HFF-Myc (cell line): ENCODE results near the gene SORCS2.

Experiments
- DNase-seq: peaks from one replicate; pipeline ENCODE4 v3.0.0-alpha.2; 2011; ENCODE audit warnings: low read depth; ENCODE audit errors: extremely low read depth
- H3K4me3 ChIP-seq: replicated peaks from 2 replicates; pipeline ENCODE4 v1.5.1; 2011; ENCODE audit warnings: low read depth, mild to moderate bottlenecking, control low read depth, low read length
- TF ChIP-seq, protein P1 (sequence below): IDR thresholded peaks from 2 replicates; pipeline ENCODE4 v1.5.1; 2012; ENCODE audit warnings: mild to moderate bottlenecking, low read depth, low read length, control low read depth; ENCODE audit errors: missing control alignments

The SORCS2 gene

DNA sequence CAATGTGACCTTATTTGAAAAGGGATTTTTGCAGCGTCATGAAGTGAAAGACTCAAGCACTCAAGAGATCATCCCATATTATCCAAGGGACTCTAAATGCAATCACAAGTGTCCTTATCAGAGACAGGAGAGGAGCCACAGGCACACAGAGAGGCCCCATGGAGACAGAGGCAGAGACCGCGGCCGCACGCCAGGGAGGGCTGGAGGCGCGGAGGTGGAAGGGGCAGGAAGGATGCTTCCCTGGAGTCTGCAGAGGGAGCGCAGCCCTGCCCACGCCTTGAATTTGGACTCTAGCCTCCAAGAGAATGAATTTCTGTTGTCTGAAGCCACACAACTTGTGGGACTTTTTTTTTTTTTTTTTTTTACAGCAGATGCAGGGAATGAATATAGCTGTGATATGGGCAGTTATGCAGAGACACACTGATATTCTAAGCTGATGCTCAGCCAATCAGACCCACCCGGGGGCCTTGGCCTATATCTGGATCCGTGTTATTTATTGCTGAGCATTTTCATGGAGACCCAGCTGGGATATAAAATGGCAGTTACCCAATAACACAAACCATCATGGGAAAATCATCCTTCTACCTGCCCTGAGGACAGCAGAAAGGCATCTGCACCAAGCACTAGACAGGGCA lies 487.2 kb downstream of the SORCS2 start:
- no peak overlapping the region for H3K4me3 ChIP-seq
- DNase-seq, result no peak
- TF ChIP-seq, protein P1, sequence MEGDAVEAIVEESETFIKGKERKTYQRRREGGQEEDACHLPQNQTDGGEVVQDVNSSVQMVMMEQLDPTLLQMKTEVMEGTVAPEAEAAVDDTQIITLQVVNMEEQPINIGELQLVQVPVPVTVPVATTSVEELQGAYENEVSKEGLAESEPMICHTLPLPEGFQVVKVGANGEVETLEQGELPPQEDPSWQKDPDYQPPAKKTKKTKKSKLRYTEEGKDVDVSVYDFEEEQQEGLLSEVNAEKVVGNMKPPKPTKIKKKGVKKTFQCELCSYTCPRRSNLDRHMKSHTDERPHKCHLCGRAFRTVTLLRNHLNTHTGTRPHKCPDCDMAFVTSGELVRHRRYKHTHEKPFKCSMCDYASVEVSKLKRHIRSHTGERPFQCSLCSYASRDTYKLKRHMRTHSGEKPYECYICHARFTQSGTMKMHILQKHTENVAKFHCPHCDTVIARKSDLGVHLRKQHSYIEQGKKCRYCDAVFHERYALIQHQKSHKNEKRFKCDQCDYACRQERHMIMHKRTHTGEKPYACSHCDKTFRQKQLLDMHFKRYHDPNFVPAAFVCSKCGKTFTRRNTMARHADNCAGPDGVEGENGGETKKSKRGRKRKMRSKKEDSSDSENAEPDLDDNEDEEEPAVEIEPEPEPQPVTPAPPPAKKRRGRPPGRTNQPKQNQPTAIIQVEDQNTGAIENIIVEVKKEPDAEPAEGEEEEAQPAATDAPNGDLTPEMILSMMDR, result no peak

DNA sequence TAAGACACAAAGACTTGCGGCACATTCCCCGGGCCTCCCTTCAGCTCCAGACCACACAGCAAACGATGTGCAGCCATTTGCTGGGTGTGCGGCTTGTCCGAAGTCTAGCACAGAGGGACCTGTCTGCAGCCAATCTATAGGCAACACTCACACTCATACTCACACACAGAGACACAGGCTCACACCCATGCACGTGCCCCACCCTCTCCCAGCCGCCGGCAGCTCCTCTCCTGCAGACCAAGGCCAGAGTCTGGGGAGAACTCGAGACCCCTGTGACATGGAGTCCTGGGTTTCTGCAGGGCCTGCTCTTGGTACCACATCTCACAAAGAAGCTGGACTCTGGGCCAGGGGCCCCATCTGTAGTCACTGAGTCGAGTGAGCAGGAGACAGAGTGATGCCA lies 487.8 kb downstream of the SORCS2 start:
- DNase-seq, result no peak
- H3K4me3 ChIP-seq, result no peak overlapping the region
- TF ChIP-seq, protein P1, result no peak

DNA sequence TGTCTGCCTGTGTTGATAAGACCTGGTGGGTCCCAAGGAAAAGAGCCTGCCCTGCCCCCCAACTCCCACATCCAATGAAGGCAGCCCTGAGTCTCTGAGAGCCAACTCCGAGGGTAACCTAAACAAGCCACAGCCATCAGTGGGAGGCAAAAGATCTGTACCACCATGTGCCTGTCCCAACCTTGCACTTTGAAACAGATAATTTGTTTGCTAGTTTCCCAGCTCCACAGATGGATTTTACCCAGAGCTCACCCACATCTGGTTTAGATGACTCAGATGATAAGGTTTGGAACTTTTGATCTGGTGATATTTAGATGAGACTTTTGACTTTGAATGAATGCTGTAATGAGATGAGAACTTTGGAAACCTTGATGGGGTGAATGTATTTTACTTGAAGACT lies 488.4 kb downstream of the SORCS2 start:
- no peak for DNase-seq
- TF ChIP-seq, protein P1, result no peak
- H3K4me3 ChIP-seq, result no peak overlapping the region

DNA sequence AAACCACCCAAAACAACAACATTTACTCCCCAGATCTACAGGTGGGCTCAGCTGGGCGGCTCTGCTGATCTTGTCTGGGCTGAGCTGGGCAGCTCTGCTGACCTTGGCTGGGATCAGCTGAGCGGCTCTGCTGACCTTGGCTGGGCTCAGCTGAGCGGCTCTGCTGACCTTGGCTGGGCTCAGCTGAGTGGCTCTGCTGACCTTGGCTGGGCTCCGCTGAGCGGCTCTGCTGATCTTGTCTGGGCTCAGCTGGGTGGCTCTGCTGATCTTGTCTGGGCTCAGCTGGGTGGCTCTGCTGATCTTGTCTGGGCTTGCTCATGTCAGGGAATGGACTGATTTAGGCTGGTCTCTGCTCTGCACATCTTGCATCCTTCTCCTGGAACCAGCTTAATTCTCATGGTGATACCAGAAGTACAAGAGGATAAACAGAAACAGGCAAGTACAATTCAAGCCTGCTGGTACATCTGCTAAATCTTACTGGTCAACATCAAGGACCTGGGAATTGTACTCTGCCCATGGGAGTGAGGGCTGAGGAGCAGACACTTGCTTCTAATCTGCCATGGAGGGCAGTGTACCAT lies 490.9 kb downstream of the SORCS2 start:
- TF ChIP-seq, protein P1, result no peak
- DNase-seq, result no peak

DNA sequence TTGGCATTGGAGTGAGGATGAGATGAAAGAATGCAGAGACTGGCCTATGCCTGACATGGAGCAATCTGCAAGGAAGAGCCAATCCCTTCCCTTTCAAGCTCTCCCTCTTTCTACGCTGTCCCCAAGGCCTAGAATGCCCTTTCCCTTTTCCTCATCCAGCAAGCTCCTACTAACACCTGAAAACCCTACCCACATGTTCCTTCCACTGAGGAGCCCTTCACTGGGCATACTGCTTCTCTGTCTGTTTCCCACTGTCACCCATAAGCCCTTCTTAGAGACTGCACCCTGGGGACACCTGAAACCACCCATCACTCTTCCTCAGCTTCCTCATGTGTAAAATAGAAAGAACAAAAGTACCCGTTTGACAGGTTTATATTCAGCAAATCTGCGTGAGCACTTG lies 492.0 kb downstream of the SORCS2 start:
- no peak overlapping the region for H3K4me3 ChIP-seq
- no peak for DNase-seq

More for the DNA sequence above, 490.9 kb downstream of the SORCS2 start:
- no peak overlapping the region for H3K4me3 ChIP-seq

DNA sequence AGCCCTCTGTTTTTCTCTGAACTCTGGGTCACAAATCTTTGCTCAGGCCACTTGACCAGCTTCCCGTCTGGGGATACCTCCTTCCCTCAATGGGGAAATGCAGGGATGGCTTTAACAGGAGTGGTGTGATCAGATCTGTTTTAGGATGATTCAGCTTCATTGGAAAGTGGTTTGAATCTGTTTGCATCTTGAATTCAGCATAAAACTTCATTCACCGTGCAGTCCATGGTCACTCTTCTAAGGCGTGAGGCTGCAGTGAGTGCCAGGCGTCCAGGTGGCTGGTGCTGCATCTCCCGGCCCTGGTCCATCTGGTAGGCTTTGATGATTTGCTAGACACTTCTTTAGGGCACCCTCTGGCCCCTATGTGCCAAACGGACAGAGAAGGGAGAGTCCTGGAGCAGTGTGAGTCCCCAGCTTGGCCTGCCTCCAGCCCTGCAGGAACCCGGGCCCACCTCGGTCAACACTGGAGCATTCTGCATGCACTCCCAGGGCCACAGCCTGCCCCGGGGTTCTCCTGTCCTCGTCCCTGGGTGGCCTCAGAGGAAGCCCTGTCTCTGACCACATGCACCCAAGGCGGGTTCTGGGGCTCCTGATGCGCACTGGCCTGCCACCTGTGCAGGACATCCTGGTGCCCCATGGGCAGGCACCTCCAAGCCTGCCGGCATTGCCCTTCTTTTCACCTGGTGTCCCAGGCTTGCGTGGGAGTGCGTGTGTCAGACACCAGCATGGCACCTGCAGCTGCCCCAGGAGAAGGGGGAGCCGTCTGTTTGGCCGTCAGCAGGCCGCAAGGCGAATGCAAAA lies 493.9 kb downstream of the SORCS2 start:
- no peak overlapping the region for H3K4me3 ChIP-seq
- TF ChIP-seq, protein P1, result no peak
- DNase-seq, result no peak

More for the DNA sequence above, 492.0 kb downstream of the SORCS2 start:
- TF ChIP-seq, protein P1, result no peak
